Nephron (organoid): ENCODE measurements around the gene TFPI2.

ENCODE experiments used
- H3K27ac Mint-ChIP-seq, 3 experiments: 2 replicates each; pipeline ENCODE4 v1.8.0; 2020; ENCODE audit warnings: mixed read lengths in 3 of 3, mild to moderate bottlenecking in 2 of 3, moderate library complexity in 1 of 3
- H3K27me3 Mint-ChIP-seq: 2 replicates; pipeline ENCODE4 v1.8.0; 2021; ENCODE audit warnings: low read depth, mild to moderate bottlenecking, moderate library complexity, mixed read lengths
- H3K36me3 Mint-ChIP-seq: 2 replicates; pipeline ENCODE4 v1.8.0; 2020; ENCODE audit warnings: low read depth, mixed read lengths
- H3K4me1 Mint-ChIP-seq: 2 replicates; pipeline ENCODE4 v1.8.0; 2020; ENCODE audit warnings: mixed read lengths
- H3K4me3 Mint-ChIP-seq, 3 experiments: 2 replicates each; pipeline ENCODE4 v1.8.0; 2020; ENCODE audit warnings: mild to moderate bottlenecking in 3 of 3, mixed read lengths in 3 of 3, moderate library complexity in 2 of 3
- H3K9me3 Mint-ChIP-seq: 2 replicates; pipeline ENCODE4 v1.8.0; 2020; ENCODE audit warnings: mixed read lengths
- TF ChIP-seq, protein P1 (sequence below), 3 experiments: fragments of 200-600 bp; sonication (generic); IDR thresholded peaks; one replicate each; pipeline ENCODE4 v1.5.0; 2021; ENCODE audit warnings: antibody characterized with exemption in 3 of 3; ENCODE audit not compliant: unreplicated experiment in 3 of 3

TFPI2 gene

DNA sequence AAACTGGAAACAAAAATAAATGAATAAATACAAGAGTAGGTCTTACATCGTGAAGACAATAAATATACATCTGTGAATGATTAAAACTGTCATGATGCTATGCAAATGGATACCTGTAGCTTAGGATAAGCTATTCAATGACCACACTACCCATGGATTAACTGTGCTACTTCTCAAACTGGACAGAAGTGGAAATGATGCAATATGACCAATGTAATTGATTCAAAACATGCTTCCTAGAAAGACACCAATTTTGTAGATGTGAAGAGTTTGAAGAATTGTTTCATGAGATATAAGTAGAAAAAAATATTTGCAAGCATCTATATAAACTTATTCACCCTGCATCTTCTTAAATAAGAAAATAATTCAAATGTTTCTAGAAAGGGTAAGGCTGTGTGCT lies 36.1 kb downstream of the TFPI2 start:
- TF ChIP-seq, protein P1, sequence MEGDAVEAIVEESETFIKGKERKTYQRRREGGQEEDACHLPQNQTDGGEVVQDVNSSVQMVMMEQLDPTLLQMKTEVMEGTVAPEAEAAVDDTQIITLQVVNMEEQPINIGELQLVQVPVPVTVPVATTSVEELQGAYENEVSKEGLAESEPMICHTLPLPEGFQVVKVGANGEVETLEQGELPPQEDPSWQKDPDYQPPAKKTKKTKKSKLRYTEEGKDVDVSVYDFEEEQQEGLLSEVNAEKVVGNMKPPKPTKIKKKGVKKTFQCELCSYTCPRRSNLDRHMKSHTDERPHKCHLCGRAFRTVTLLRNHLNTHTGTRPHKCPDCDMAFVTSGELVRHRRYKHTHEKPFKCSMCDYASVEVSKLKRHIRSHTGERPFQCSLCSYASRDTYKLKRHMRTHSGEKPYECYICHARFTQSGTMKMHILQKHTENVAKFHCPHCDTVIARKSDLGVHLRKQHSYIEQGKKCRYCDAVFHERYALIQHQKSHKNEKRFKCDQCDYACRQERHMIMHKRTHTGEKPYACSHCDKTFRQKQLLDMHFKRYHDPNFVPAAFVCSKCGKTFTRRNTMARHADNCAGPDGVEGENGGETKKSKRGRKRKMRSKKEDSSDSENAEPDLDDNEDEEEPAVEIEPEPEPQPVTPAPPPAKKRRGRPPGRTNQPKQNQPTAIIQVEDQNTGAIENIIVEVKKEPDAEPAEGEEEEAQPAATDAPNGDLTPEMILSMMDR (IDR thresholded peaks at IDR 0.05; ENCODE audit: unreplicated experiment in 3 of 3): no peak
- no peaks in the 10 kb centered on the region for H3K27me3 Mint-ChIP-seq
- no peaks in the 10 kb centered on the region for H3K4me1 Mint-ChIP-seq
- no peak overlapping the region for H3K4me3 Mint-ChIP-seq
- no peaks in the 10 kb centered on the region for H3K9me3 Mint-ChIP-seq
- no peak overlapping the region for H3K27ac Mint-ChIP-seq
- H3K36me3 Mint-ChIP-seq: no peaks in the 10 kb centered on the region

DNA sequence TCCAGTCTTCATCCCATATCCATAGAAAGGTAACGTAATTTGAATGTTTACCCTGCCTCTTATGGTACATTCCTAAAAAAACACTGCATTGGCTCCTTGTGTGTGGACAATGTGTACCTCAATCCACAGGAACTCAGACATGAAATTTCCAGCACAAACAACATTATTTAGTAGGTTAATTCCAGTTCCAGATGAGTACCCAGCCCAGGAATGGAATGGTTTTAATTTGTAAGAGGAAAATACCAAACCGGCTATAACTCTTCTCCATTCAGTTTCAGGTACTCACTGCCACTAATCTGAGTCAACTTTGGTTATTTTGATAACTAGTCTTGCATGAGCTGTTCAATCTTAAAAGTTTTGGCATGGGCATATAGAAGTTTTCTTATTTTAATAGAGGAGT lies 39.0 kb downstream of the TFPI2 start:
- Mint-ChIP-seq H3K27me3 (no peaks in the 10 kb centered on the region), H3K27ac (no peak overlapping the region), H3K4me3 (no peak overlapping the region), H3K4me1 (no peaks in the 10 kb centered on the region), H3K36me3 (no peaks in the 10 kb centered on the region), H3K9me3 (no peaks in the 10 kb centered on the region)
- TF ChIP-seq, protein P1 (IDR thresholded peaks at IDR 0.05; ENCODE audit: unreplicated experiment in 3 of 3): no peak

DNA sequence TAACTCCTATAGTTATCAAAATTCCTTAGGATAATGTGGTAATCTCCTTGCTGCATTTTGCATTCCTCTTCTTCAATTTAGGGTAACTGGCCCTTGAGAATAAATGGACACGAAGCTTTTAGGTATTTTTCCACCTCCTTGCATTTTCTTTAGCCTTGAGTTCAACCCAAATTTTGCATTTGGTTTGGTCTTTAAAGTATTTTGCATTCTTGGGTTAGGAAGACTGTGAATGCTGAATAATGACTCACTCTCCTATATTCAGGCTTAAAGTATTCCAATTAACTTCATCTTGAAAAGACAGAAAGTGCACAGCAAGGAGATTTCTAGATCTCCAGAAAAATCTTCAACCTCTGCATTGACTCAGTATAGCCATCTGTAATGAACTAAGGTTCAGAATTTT lies 47.3 kb downstream of the TFPI2 start:
- Mint-ChIP-seq H3K36me3 (no peaks in the 10 kb centered on the region), H3K27me3 (no peaks in the 10 kb centered on the region), H3K4me1 (peaks cover 10% of the 10 kb centered on the region), H3K27ac (no peak overlapping the region), H3K9me3 (no peaks in the 10 kb centered on the region), H3K4me3 (no peak overlapping the region)
- TF ChIP-seq, protein P1 (IDR thresholded peaks at IDR 0.05; ENCODE audit: unreplicated experiment in 3 of 3): no peak

DNA sequence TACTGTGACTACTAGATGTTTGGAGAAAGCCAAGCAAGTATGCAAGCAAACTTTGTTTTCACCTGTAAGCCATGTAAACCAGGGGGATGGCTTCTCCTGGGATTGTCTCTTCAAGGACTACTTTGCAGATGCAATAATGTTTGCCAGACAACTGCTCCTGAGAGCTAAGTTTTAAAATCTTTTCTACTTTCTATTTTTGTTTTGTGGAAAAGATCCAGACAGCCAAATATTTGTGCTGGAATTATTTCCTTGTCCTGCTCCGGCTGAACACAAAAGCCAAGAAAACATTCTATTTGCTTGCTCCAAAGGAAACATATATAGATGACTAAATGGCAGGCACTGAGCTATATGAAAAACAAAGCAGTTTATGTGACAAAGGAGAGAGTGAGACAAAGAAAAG lies 51.6 kb downstream of the TFPI2 start:
- peaks cover 10% of the 10 kb centered on the region for H3K4me1 Mint-ChIP-seq
- no peak overlapping the region for H3K4me3 Mint-ChIP-seq
- H3K27me3 Mint-ChIP-seq: no peaks in the 10 kb centered on the region
- TF ChIP-seq, protein P1 (IDR thresholded peaks at IDR 0.05; ENCODE audit: unreplicated experiment in 3 of 3): no peak
- peak overlapping the region in 1 of 3 experiments; percentile 47 for H3K27ac Mint-ChIP-seq
- no peaks in the 10 kb centered on the region for H3K36me3 Mint-ChIP-seq
- H3K9me3 Mint-ChIP-seq: no peaks in the 10 kb centered on the region

DNA sequence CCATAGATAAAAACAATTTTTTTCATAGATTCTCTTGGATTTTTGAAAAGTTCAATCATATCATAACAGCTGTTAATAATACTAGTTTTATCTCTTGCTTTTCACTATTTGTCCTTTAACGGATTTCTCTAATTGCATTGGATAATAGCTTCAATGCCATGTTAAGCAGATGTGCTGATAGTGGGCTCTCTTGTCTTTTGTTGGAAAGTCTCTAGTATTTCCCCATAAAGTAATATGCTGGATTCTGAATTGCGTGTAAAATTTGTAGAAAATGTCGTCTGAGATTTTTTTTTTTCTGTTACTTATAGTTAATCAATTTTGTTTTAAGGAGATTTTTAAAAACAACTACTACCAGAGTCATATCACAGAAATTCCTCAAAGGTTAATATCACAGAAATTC lies 53.3 kb downstream of the TFPI2 start:
- no peaks in the 10 kb centered on the region for H3K36me3 Mint-ChIP-seq
- TF ChIP-seq, protein P1 (IDR thresholded peaks at IDR 0.05; ENCODE audit: unreplicated experiment in 3 of 3): no peak
- H3K9me3 Mint-ChIP-seq: no peaks in the 10 kb centered on the region
- no peaks in the 10 kb centered on the region for H3K27me3 Mint-ChIP-seq
- H3K4me3 Mint-ChIP-seq: no peak overlapping the region
- H3K4me1 Mint-ChIP-seq: peaks cover 10% of the 10 kb centered on the region
- no peak overlapping the region for H3K27ac Mint-ChIP-seq

DNA sequence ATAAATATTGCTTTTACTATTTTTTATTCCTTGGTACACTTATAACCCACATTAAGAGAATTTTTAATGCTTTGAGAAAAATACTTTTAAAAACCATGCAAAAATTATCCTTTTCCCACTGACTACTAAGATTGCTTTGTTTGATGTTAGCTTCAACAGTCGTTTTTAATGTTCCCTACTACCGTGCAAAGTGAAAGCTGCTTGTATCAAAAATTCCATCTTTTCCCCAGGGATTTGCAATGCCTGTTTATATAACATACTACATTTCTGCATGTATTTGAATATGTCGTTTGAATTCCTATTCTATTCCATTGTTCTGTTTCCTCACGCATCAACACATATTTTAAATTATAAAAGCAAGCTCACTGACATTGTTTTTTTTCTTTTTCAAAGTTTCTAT lies 54.4 kb downstream of the TFPI2 start:
- Mint-ChIP-seq H3K27ac (no peak overlapping the region), H3K36me3 (no peaks in the 10 kb centered on the region), H3K4me3 (no peak overlapping the region), H3K4me1 (peaks cover 9% of the 10 kb centered on the region), H3K27me3 (no peaks in the 10 kb centered on the region), H3K9me3 (no peaks in the 10 kb centered on the region)
- TF ChIP-seq, protein P1 (IDR thresholded peaks at IDR 0.05; ENCODE audit: unreplicated experiment in 3 of 3): no peak
